Osteocyte (in vitro differentiated cells): ENCODE measurements around the gene NT5C2. TPM values are rescaled to one million over a fixed set of nuclear protein-coding genes. Genes with fewer than 3 reads are reported as not detected.

ENCODE experiments used
- DNase-seq: peaks from one replicate; pipeline ENCODE4 v3.0.0; 2021; ENCODE audit warnings: mixed read lengths; ENCODE audit not compliant: unreplicated experiment; ENCODE audit errors: extremely low spot score
- H3K27ac Mint-ChIP-seq: one replicate; pipeline ENCODE4 v1.8.0; 2021; ENCODE audit warnings: mild to moderate bottlenecking, mixed read lengths; ENCODE audit not compliant: unreplicated experiment
- H3K27me3 Mint-ChIP-seq: one replicate; pipeline ENCODE4 v1.8.0; 2021; ENCODE audit warnings: mixed read lengths; ENCODE audit not compliant: unreplicated experiment
- H3K36me3 Mint-ChIP-seq: one replicate; pipeline ENCODE4 v1.8.0; 2021; ENCODE audit warnings: mixed read lengths; ENCODE audit not compliant: unreplicated experiment
- H3K4me1 Mint-ChIP-seq: one replicate; pipeline ENCODE4 v1.8.0; 2021; ENCODE audit warnings: mixed read lengths; ENCODE audit not compliant: unreplicated experiment
- H3K4me3 Mint-ChIP-seq: one replicate; pipeline ENCODE4 v1.8.0; 2021; ENCODE audit warnings: mild to moderate bottlenecking, moderate library complexity, mixed read lengths; ENCODE audit not compliant: unreplicated experiment
- H3K9me3 Mint-ChIP-seq: one replicate; pipeline ENCODE4 v1.8.0; 2021; ENCODE audit warnings: mixed read lengths; ENCODE audit not compliant: unreplicated experiment
- total RNA-seq: library from RNA; stranded (reverse); gene quantifications from 2 replicates; pipeline ENCODE4 v1.2.1, GENCODE V29; 2021
- TF ChIP-seq, protein P1 (sequence below): fragments of 200-600 bp; sonication (generic); IDR thresholded peaks from 2 replicates; pipeline ENCODE4 v1.5.0; 2021; ENCODE audit warnings: antibody characterized with exemption, mild to moderate bottlenecking, moderate library complexity

The NT5C2 gene
- total RNA-seq, 1 donor from 2014 or later, result 64.0 TPM

GRCh38 chr10:103204353-103205255 lies 11.5 kb upstream of the NT5C2 start:
- peaks cover 4% of the 10 kb centered on the region for H3K4me1 Mint-ChIP-seq
- H3K36me3 Mint-ChIP-seq, result no peaks in the 10 kb centered on the region
- no peak overlapping the region for H3K4me3 Mint-ChIP-seq
- H3K27me3 Mint-ChIP-seq, result no peaks in the 10 kb centered on the region
- no peak overlapping the region for H3K27ac Mint-ChIP-seq
- no peaks in the 10 kb centered on the region for H3K9me3 Mint-ChIP-seq
- DNase-seq, result no peak
- TF ChIP-seq, protein P1, sequence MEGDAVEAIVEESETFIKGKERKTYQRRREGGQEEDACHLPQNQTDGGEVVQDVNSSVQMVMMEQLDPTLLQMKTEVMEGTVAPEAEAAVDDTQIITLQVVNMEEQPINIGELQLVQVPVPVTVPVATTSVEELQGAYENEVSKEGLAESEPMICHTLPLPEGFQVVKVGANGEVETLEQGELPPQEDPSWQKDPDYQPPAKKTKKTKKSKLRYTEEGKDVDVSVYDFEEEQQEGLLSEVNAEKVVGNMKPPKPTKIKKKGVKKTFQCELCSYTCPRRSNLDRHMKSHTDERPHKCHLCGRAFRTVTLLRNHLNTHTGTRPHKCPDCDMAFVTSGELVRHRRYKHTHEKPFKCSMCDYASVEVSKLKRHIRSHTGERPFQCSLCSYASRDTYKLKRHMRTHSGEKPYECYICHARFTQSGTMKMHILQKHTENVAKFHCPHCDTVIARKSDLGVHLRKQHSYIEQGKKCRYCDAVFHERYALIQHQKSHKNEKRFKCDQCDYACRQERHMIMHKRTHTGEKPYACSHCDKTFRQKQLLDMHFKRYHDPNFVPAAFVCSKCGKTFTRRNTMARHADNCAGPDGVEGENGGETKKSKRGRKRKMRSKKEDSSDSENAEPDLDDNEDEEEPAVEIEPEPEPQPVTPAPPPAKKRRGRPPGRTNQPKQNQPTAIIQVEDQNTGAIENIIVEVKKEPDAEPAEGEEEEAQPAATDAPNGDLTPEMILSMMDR, result no peak

DNA sequence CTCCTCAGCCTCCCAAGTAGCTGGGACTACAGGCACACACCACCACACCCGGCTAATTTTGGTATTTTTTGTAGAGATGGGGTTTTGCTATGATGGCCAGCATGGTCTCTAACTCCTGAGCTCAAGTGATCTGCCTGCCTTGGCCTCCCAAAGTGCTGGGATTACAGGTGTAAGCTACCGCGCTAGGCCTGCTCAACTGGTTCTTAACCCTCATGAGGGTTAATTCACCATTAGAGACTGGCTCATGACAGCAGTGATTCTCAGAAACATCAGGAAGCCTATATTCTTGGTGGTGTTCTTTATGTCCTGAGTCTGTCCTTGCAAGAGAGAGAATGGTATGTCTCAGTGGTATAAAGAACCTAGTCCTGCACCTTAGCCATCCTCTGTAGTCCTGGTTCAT lies 10.4 kb upstream of the NT5C2 start:
- no peak overlapping the region for H3K4me3 Mint-ChIP-seq
- no peaks in the 10 kb centered on the region for H3K36me3 Mint-ChIP-seq
- no peaks in the 10 kb centered on the region for H3K9me3 Mint-ChIP-seq
- H3K27me3 Mint-ChIP-seq, result no peaks in the 10 kb centered on the region
- DNase-seq, result no peak
- H3K27ac Mint-ChIP-seq, result no peak overlapping the region
- TF ChIP-seq, protein P1, result no peak
- H3K4me1 Mint-ChIP-seq, result peaks cover 4% of the 10 kb centered on the region

- Mint-ChIP-seq H3K27ac (no peak overlapping the region), H3K4me3 (no peak overlapping the region), H3K9me3 (no peaks in the 10 kb centered on the region), H3K4me1 (peaks cover 6% of the 10 kb centered on the region), H3K27me3 (no peaks in the 10 kb centered on the region), H3K36me3 (no peaks in the 10 kb centered on the region)
- TF ChIP-seq, protein P1, result no peak
- no peak for DNase-seq
Observed at GRCh38 chr10:103202319-103202718, 9.2 kb upstream of the NT5C2 start.

DNA sequence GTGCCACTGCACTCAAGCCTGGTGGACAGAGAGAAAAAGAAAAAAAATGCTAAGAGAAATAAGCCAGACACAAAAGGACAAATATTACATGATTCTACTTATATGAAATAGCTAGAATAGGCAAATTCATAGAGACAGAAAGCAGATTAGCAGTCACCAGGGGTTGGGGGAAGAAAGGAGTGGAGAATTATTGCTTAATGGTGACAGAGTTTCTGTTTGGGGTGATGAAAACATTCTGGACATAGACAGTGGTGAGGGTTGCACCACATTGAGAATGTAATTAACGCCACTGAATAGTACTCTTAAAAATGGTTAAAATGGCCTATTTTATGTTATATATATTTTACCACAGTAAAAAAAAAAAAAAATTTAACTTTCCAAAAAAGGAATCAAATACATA lies 6.4 kb upstream of the NT5C2 start:
- Mint-ChIP-seq H3K9me3 (no peaks in the 10 kb centered on the region), H3K27ac (no peak overlapping the region), H3K36me3 (no peaks in the 10 kb centered on the region), H3K4me3 (no peak overlapping the region), H3K27me3 (no peaks in the 10 kb centered on the region), H3K4me1 (peaks cover 6% of the 10 kb centered on the region)
- no peak for DNase-seq
- TF ChIP-seq, protein P1, result no peak

DNA sequence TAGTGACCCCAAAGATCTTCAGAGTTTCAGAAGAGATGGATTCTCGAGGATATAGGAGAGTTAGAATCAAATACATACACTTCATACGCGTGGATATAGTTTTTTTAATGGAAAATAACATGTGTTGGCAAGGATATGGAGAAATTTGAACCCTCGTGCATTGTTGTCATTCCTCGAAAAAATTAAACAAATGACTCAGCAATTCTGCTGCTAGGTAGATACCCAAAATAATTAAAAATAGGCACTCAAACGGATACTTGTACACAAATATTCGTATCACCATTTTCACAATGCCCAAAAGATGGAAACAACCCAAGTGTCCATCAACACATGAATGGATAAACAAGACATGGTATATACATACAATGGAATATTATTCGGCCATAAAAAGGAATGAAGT lies 5.6 kb upstream of the NT5C2 start:
- no peak for DNase-seq
- H3K27me3 Mint-ChIP-seq, result no peaks in the 10 kb centered on the region
- H3K9me3 Mint-ChIP-seq, result no peaks in the 10 kb centered on the region
- H3K4me3 Mint-ChIP-seq, result no peak overlapping the region
- H3K27ac Mint-ChIP-seq, result no peak overlapping the region
- H3K4me1 Mint-ChIP-seq, result peaks cover 10% of the 10 kb centered on the region
- TF ChIP-seq, protein P1, result no peak
- H3K36me3 Mint-ChIP-seq, result no peaks in the 10 kb centered on the region
